Subcutaneous adipose tissue (tissue), 4 donors: ENCODE measurements around the gene MROH9. TPM values are rescaled to one million over a fixed set of nuclear protein-coding genes. Genes with fewer than 3 reads are reported as not detected.

Experiments
- total RNA-seq, 4 donors: library from RNA; depleted of rRNA; stranded (reverse); fragments of >200 nt; gene quantifications; one replicate each; pipeline ENCODE4 v1.1.0, GENCODE V29; 2016
- TF ChIP-seq, protein P1 (sequence below): fragments of 450-650 bp; IDR thresholded peaks from one replicate; pipeline ENCODE4 v1.5.1; 2016; ENCODE audit warnings: low read depth, mild to moderate bottlenecking, control low read depth, antibody characterized with exemption, moderate library complexity

MROH9 gene
- total RNA-seq, 4 donors from 2014 or later, result not detected

DNA sequence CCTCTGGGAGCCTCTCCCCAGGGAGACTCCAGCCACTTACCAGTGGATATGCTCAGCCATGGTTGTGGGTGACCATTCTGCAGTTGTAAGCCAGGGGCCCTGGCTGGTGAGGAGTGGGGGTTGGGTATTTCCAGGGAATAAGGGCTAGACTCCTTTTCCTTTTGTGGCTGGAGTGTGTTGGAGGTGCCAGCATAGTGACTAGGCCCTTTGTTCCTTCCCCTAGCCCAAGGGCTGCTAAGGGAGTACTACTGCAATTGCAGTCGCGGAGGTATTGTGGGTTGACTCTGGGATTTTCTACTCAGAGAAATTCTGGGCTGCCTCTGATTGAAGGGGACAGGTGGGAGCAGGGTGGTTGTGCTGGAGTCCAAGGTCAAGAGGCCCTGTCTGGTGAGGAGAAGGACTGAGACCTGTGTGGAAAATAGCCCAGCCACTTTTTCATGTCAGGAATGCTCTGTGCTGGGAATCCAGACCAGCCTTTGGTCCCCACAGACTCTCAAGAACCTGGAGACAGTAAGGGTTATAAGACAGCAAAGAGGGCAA lies 43.1 kb downstream of the MROH9 start:
- TF ChIP-seq, protein P1, sequence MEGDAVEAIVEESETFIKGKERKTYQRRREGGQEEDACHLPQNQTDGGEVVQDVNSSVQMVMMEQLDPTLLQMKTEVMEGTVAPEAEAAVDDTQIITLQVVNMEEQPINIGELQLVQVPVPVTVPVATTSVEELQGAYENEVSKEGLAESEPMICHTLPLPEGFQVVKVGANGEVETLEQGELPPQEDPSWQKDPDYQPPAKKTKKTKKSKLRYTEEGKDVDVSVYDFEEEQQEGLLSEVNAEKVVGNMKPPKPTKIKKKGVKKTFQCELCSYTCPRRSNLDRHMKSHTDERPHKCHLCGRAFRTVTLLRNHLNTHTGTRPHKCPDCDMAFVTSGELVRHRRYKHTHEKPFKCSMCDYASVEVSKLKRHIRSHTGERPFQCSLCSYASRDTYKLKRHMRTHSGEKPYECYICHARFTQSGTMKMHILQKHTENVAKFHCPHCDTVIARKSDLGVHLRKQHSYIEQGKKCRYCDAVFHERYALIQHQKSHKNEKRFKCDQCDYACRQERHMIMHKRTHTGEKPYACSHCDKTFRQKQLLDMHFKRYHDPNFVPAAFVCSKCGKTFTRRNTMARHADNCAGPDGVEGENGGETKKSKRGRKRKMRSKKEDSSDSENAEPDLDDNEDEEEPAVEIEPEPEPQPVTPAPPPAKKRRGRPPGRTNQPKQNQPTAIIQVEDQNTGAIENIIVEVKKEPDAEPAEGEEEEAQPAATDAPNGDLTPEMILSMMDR, result no peak

DNA sequence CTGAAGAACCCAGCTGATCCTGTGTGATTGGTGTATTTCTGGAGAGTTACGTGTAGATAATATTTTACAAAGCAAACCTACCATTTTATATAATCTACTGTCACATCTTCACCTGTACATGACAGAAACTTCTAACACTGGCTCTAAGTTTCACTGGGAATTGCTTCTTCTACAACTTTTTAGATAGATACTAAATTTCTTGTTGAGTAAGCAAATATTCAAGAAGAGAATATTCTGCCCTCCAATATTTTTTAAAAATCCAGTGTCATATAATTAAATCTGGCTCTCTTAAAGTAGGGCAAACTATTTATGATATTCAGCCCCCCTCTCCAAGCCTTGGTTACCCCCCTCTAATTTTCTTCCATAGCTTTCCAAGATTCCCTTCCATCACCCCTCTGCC lies 50.1 kb downstream of the MROH9 start:
- TF ChIP-seq, protein P1, result no peak

DNA sequence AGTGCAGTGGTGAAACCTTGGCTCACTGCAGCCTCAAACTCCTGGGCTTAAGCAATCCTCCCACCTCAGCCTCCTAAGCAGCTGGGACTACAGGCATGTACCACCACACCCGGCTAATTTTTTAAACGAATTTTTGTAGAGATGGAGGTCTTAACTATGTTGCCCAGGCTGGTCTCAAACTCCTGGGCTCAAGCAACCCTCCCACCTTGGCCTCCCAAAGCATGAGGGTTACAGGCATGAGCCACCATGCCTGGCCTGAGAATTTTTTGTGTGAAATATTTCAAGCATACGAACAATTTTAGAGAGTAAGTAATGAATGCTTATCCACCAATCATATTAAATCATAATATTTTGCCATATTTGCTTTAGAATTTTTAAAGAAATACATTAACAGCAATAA lies 51.6 kb downstream of the MROH9 start:
- TF ChIP-seq, protein P1, result no peak

DNA sequence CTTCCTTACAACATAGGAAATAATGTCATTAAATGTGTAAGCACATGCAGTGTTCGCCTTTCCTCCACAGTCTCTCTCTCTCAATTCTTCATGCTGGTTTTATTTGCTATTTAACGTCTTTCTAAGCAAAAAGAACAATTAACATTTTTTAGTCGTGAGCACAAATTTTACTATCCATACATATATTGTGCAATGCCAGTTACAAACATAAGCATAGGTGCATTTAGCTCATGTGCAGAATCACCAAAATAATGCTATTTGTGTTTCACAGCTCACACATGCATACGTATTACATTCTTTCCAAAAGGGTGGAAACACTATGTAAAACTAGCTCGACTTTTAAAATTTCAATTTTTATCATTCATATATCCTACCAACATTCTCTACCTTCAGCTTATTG lies 52.1 kb downstream of the MROH9 start:
- TF ChIP-seq, protein P1, result no peak

DNA sequence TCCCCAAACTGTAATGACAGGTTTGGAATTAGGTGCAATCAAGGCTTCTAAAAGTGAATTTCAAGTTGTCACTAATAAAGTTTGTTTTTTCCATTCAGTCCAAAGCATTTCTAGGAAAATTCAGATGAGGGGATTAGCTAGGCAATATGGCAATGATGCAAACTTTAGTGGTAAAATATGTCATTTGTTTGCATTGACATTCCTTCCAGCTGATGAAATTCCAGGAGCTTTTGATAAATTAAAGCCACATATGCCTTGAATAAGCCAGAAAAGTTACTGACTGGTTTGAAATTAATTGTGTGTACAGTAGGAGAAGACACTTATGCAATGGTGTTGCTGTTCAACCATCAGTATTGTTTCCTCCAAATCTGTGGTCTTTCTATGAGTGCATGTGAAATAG lies 57.8 kb downstream of the MROH9 start:
- TF ChIP-seq, protein P1, result no peak

DNA sequence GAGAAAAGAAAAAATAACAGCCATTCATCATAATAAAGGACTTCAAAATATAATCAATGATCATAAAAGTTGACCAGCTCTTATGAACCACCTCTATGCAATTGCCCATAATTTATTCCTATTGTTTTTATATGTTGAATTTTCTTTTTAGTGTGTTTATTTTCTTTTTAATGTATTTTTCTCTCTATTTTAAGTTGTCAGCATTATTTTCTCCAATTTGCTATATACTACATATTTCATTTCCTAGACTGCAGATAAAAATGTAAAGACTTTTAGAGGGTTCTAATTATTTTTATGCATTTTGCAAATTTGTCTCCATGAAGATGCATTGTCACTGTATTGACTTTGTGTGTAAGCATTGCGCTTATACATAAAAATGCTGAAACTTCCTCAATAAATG lies 58.4 kb downstream of the MROH9 start:
- TF ChIP-seq, protein P1, result no peak

DNA sequence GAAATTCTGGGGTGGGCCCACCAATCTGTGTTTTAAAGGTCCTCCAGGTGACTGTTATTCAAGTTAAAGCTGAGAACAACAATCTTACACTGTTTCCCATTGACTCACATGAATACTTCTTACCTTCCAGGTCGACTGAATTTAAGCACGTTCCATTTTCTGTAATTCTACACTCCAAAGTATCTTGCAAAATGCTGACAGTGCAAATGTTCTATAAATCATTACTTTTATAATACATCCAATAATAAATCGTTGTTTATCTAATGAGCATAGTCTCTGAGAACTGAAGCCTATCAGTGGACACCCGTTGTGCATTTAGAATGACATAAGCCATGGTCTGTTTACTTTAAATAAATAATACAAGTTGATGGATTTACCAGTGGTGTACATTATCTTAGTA lies 79.5 kb downstream of the MROH9 start:
- TF ChIP-seq, protein P1, result no peak

DNA sequence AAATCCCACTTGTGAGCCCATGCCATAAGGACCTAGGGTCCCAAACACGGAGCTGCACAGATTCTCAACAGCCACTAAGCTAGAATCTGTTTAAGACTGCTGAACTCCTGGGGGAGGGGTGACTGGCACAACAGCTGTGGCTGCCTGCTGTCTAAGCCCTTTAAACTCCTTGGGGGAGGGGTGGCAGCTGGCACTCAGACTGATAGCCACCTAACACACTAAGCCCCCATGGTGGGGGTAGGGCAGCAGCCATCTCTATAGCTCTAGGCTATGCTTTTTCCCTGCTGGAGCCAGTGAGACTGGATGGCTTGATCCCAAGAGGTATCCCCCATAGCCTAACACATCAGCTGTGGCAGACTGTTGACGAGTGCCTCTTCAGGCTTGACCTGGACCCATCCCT lies 82.1 kb downstream of the MROH9 start:
- TF ChIP-seq, protein P1, result no peak
